Brain microvascular endothelial cell (primary cell): ENCODE data around the gene CPM.
"Not testable (repeated sequence)": the region's sequence is repeated elsewhere in the genome, so short reads cannot be mapped to it uniquely, and the experiment has no call there.

ENCODE experiments used
- DNase-seq: peaks from one replicate; pipeline ENCODE4 v3.0.0-alpha.2; 2020
- H3K27ac ChIP-seq: fragments of 250-450 bp; sonication (Bioruptor Pico); 2 replicates; pipeline ENCODE4 v1.5.1; 2020; ENCODE audit warnings: mild to moderate bottlenecking, moderate library complexity
- H3K27me3 ChIP-seq: fragments of 250-450 bp; sonication (Bioruptor Pico); replicated peaks from 2 replicates; pipeline ENCODE4 v1.5.1; 2020; ENCODE audit warnings: mild to moderate bottlenecking
- H3K36me3 ChIP-seq: fragments of 250-450 bp; sonication (Bioruptor Pico); replicated peaks from 2 replicates; pipeline ENCODE4 v1.5.1; 2020; ENCODE audit warnings: mild to moderate bottlenecking
- H3K4me3 ChIP-seq: 2 replicates; pipeline ENCODE4 v1.5.1; 2011; ENCODE audit warnings: low read depth, mild to moderate bottlenecking, control low read depth, low read length, moderate library complexity
- CTCF ChIP-seq: IDR thresholded peaks from 2 replicates; pipeline ENCODE4 v1.5.1; 2011; ENCODE audit warnings: low read depth, mild to moderate bottlenecking, moderate library complexity, low read length, control low read depth, inconsistent platforms; ENCODE audit errors: missing control alignments
- in situ Hi-C: cut with HindIII; loops from 2 replicates; pipeline ENCODE4 v1.10.0; 2017; ENCODE audit warnings: low sequenced_read_pairs, low pct_ligation_motif_present

CPM gene

GRCh38 chr12:68803948-68804656, 128.9 kb downstream of the CPM start:
- in situ Hi-C loops: no loop called here
- H3K27me3 ChIP-seq: no peaks in the 10 kb centered on the region
- no peak overlapping the region for H3K4me3 ChIP-seq
- no peak overlapping the region for H3K27ac ChIP-seq
- no peaks in the 10 kb centered on the region for H3K36me3 ChIP-seq
- DNase-seq: no peak
- no peak for TF ChIP-seq CTCF

GRCh38 chr12:68802911-68803651, 129.9 kb downstream of the CPM start:
- H3K4me3 ChIP-seq, in situ Hi-C loops, H3K36me3 ChIP-seq, DNase-seq, H3K27ac ChIP-seq, H3K27me3 ChIP-seq: not testable (repeated sequence)

GRCh38 chr12:68802372-68802745, 130.6 kb downstream of the CPM start:
- H3K4me3 ChIP-seq, DNase-seq, in situ Hi-C loops, H3K36me3 ChIP-seq, H3K27me3 ChIP-seq, H3K27ac ChIP-seq: not testable (repeated sequence)
